H9 (cell line): Measurements from ENCODE around the gene ERGIC3. TPM values are rescaled to one million over a fixed set of nuclear protein-coding genes. Genes with fewer than 3 reads are reported as not detected.

Experiments
- DNase-seq: peaks from one replicate; pipeline ENCODE4 v3.0.0-alpha.2; 2017
- H2AFZ ChIP-seq: one replicate; pipeline ENCODE4 v1.6.1; 2013; ENCODE audit warnings: mild to moderate bottlenecking, low read length, control low read depth, moderate library complexity
- H2AK5ac ChIP-seq: 2 replicates; pipeline ENCODE4 v1.6.1; 2013; ENCODE audit warnings: low read length, control low read depth, mixed read lengths; ENCODE audit not compliant: insufficient read length
- H2BK120ac ChIP-seq: one replicate; pipeline ENCODE4 v1.6.1; 2013; ENCODE audit warnings: low read depth, mild to moderate bottlenecking, low read length, control low read depth, inconsistent platforms; ENCODE audit not compliant: poor library complexity, severe bottlenecking
- H2BK12ac ChIP-seq: 2 replicates; pipeline ENCODE4 v1.6.1; 2013; ENCODE audit warnings: low read length, control low read depth, mixed read lengths, low read depth; ENCODE audit not compliant: insufficient read length
- H2BK15ac ChIP-seq: 2 replicates; pipeline ENCODE4 v1.6.1; 2013; ENCODE audit warnings: low read depth, low read length, control low read depth
- H2BK20ac ChIP-seq: one replicate; pipeline ENCODE4 v1.6.1; 2013; ENCODE audit warnings: low read depth, mild to moderate bottlenecking, low read length, control low read depth, inconsistent platforms; ENCODE audit not compliant: poor library complexity, severe bottlenecking
- H2BK5ac ChIP-seq: 2 replicates; pipeline ENCODE4 v1.6.1; 2013; ENCODE audit warnings: low read length, control low read depth, mixed read lengths; ENCODE audit not compliant: insufficient read length
- H3K14ac ChIP-seq: 2 replicates; pipeline ENCODE4 v1.6.1; 2013; ENCODE audit warnings: low read length, control low read depth; ENCODE audit not compliant: insufficient read depth
- H3K18ac ChIP-seq: 2 replicates; pipeline ENCODE4 v1.6.1; 2013; ENCODE audit warnings: low read depth, mild to moderate bottlenecking, mixed read lengths, low read length, control low read depth; ENCODE audit not compliant: insufficient read length
- H3K23ac ChIP-seq: 2 replicates; pipeline ENCODE4 v1.6.1; 2013; ENCODE audit warnings: low read length, control low read depth, mixed read lengths, low read depth; ENCODE audit not compliant: insufficient read length
- H3K23me2 ChIP-seq: 2 replicates; pipeline ENCODE4 v1.6.1; 2013; ENCODE audit warnings: low read depth, mild to moderate bottlenecking, mixed read lengths, low read length, control low read depth; ENCODE audit not compliant: insufficient read length, poor library complexity, severe bottlenecking
- H3K27ac ChIP-seq: 2 replicates; pipeline ENCODE4 v1.5.1; 2013; ENCODE audit warnings: low read length, control low read depth, mixed read lengths, low read depth; ENCODE audit not compliant: insufficient read length
- H3K27me3 ChIP-seq: 2 replicates; pipeline ENCODE4 v1.6.1; 2013; ENCODE audit warnings: low read length, control low read depth, inconsistent platforms; ENCODE audit not compliant: insufficient read depth
- H3K4ac ChIP-seq: 2 replicates; pipeline ENCODE4 v1.6.1; 2013; ENCODE audit warnings: low read depth, mild to moderate bottlenecking, control low read depth, inconsistent platforms, low read length, moderate library complexity
- H3K4me1 ChIP-seq: 2 replicates; pipeline ENCODE4 v1.6.1; 2013; ENCODE audit warnings: low read length, control low read depth, inconsistent platforms; ENCODE audit not compliant: insufficient read depth
- H3K4me2 ChIP-seq: 2 replicates; pipeline ENCODE4 v1.6.1; 2013; ENCODE audit warnings: low read length, control low read depth, mixed read lengths; ENCODE audit not compliant: insufficient read length, insufficient read depth
- H3K56ac ChIP-seq: 2 replicates; pipeline ENCODE4 v1.6.1; 2013; ENCODE audit warnings: low read depth, mild to moderate bottlenecking, mixed read lengths, low read length, control low read depth; ENCODE audit not compliant: insufficient read length
- H3K79me1 ChIP-seq: 2 replicates; pipeline ENCODE4 v1.6.1; 2013; ENCODE audit warnings: low read depth, mild to moderate bottlenecking, moderate library complexity, low read length, control low read depth, inconsistent platforms; ENCODE audit not compliant: insufficient read depth, poor library complexity, severe bottlenecking
- H3K79me2 ChIP-seq: 2 replicates; pipeline ENCODE4 v1.6.1; 2013; ENCODE audit warnings: low read length, control low read depth, inconsistent platforms; ENCODE audit not compliant: insufficient read depth
- H3K9ac ChIP-seq: 2 replicates; pipeline ENCODE4 v1.6.1; 2013; ENCODE audit warnings: low read length, control low read depth, mixed read lengths; ENCODE audit not compliant: insufficient read length; ENCODE audit errors: extremely low read depth
- H3K9me3 ChIP-seq: one replicate; pipeline ENCODE4 v1.6.1; 2013; ENCODE audit warnings: low read depth, low read length, inconsistent platforms; ENCODE audit not compliant: control insufficient read depth
- H3T11ph ChIP-seq: one replicate; pipeline ENCODE4 v1.6.1; 2013; ENCODE audit warnings: mild to moderate bottlenecking, low read length, control low read depth, inconsistent platforms
- H4K20me1 ChIP-seq: one replicate; pipeline ENCODE4 v1.6.1; 2013; ENCODE audit not compliant: control insufficient read depth, insufficient read length, insufficient read depth
- H4K5ac ChIP-seq: 2 replicates; pipeline ENCODE4 v1.6.1; 2013; ENCODE audit warnings: low read depth, mild to moderate bottlenecking, mixed read lengths, low read length, control low read depth; ENCODE audit not compliant: insufficient read length
- H4K8ac ChIP-seq: replicated peaks from 2 replicates; pipeline ENCODE4 v1.6.1; 2013; ENCODE audit warnings: low read length, control low read depth, mixed read lengths, low read depth; ENCODE audit not compliant: insufficient read length
- H4K91ac ChIP-seq: 2 replicates; pipeline ENCODE4 v1.6.1; 2013; ENCODE audit warnings: low read depth, mild to moderate bottlenecking, moderate library complexity, mixed read lengths, low read length, control low read depth; ENCODE audit not compliant: insufficient read length
- H3K27ac Mint-ChIP-seq, 3 experiments: 2 replicates in 2 of 3; 3 replicates in 1 of 3; pipeline ENCODE4 v1.8.0; 2020 to 2021; ENCODE audit warnings: mixed read lengths in 3 of 3, mild to moderate bottlenecking in 1 of 3, moderate library complexity in 1 of 3
- H3K27me3 Mint-ChIP-seq: 2 replicates; pipeline ENCODE4 v1.8.0; 2021; ENCODE audit warnings: low read depth, mild to moderate bottlenecking, moderate library complexity, mixed read lengths
- H3K36me3 Mint-ChIP-seq, 3 experiments: 2 replicates in 2 of 3; 3 replicates in 1 of 3; pipeline ENCODE4 v1.8.0; 2020 to 2021; ENCODE audit warnings: low read depth in 3 of 3, mixed read lengths in 3 of 3; ENCODE audit not compliant: insufficient read depth in 1 of 3
- H3K4me1 Mint-ChIP-seq, 2 experiments: 2 replicates each; pipeline ENCODE4 v1.8.0; 2020; ENCODE audit warnings: mixed read lengths in 2 of 2
- H3K4me3 Mint-ChIP-seq, 2 experiments: 2 replicates in 1 of 2; 3 replicates in 1 of 2; pipeline ENCODE4 v1.8.0; 2020 to 2021; ENCODE audit warnings: mild to moderate bottlenecking in 2 of 2, mixed read lengths in 2 of 2, moderate library complexity in 1 of 2
- H3K9me3 Mint-ChIP-seq, 2 experiments: 2 replicates in 1 of 2; 3 replicates in 1 of 2; pipeline ENCODE4 v1.8.0; 2020; ENCODE audit warnings: mild to moderate bottlenecking in 2 of 2, mixed read lengths in 2 of 2, moderate library complexity in 1 of 2
- WGBS: extraction: QIAGEN DNeasy Blood & Tissue Kit; methylation state at CpG from one replicate; pipeline ENCODE4 v1.1.7; 2013; ENCODE audit warnings: missing lambda C conversion rate, low lambda C conversion rate, mixed read lengths; ENCODE audit not compliant: insufficient read length; ENCODE audit errors: extremely low coverage; 5-methylcytosine and 5-hydroxymethylcytosine counted together
- total RNA-seq: library from RNA; stranded (reverse); gene quantifications from 2 replicates; pipeline ENCODE4 v1.2.1, GENCODE V29; 2021
- TF ChIP-seq, protein P1 (sequence below): fragments of 200-600 bp; sonication (generic); conservative IDR thresholded peaks from 3 replicates; pipeline ENCODE4 v1.8.0; 2021; ENCODE audit warnings: antibody characterized with exemption, mild to moderate bottlenecking

Gene ERGIC3
- total RNA-seq, 1 experiment from 2014 or later: 188 TPM

DNA sequence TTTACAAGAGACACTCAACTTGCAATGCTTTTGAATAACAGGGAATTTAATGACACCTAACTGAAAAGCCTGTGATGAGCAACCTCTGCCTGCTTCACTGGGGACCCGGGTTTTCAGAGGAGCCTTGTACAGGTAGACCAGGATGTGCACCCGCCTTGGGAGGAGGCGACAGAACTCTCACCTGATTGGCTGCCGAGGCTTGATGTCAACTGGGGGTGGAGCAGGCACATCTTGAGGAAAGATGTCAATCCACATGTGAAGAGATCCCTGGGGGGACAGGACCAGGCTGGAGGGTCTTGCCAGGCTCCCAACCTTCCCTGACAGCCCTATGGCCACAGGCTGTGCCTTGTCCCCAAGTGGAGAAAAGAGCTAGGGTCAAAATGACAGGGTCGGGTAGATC lies 19.8 kb downstream of the ERGIC3 start:
- H3K27ac ChIP-seq: no peak overlapping the region
- TF ChIP-seq, protein P1, sequence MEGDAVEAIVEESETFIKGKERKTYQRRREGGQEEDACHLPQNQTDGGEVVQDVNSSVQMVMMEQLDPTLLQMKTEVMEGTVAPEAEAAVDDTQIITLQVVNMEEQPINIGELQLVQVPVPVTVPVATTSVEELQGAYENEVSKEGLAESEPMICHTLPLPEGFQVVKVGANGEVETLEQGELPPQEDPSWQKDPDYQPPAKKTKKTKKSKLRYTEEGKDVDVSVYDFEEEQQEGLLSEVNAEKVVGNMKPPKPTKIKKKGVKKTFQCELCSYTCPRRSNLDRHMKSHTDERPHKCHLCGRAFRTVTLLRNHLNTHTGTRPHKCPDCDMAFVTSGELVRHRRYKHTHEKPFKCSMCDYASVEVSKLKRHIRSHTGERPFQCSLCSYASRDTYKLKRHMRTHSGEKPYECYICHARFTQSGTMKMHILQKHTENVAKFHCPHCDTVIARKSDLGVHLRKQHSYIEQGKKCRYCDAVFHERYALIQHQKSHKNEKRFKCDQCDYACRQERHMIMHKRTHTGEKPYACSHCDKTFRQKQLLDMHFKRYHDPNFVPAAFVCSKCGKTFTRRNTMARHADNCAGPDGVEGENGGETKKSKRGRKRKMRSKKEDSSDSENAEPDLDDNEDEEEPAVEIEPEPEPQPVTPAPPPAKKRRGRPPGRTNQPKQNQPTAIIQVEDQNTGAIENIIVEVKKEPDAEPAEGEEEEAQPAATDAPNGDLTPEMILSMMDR: no peak
- DNase-seq: peak; percentile 52

More for the DNA sequence above, 19.8 kb downstream of the ERGIC3 start:
- Mint-ChIP-seq H3K4me1 (peaks cover 7 to 13% of the 10 kb centered on the region in 2 experiments), H3K36me3 (peaks cover 11 to 21% (median 20%) of the 10 kb centered on the region in 3 experiments), H3K27ac (peak overlapping the region in 2 of 3 experiments; percentile 55 to 85; a peak in 4 of 7 replicates), H3K4me3 (no peak overlapping the region), H3K9me3 (no peaks in the 10 kb centered on the region), H3K27me3 (peaks cover 3% of the 10 kb centered on the region)
- Histone ChIP-seq H2BK12ac (no peak overlapping the region), H2BK5ac (no peak overlapping the region), H3T11ph (no peak overlapping the region), H4K5ac (no peak overlapping the region), H2AFZ (no peak overlapping the region), H4K8ac (no peak overlapping the region), H3K9me3 (no peaks in the 10 kb centered on the region), H3K79me1 (no peaks in the 10 kb centered on the region), H3K4me2 (no peak overlapping the region), H3K4me1 (no peaks in the 10 kb centered on the region), H3K14ac (no peak overlapping the region), H4K20me1 (no peaks in the 10 kb centered on the region), H2BK20ac (no peak overlapping the region), H3K18ac (no peak overlapping the region), H4K91ac (no peak overlapping the region), H2BK120ac (no peak overlapping the region), H3K23me2 (no peaks in the 10 kb centered on the region), H2BK15ac (no peak overlapping the region), H3K56ac (no peak overlapping the region), H3K9ac (no peak overlapping the region), H3K4ac (no peak overlapping the region), H2AK5ac (no peak overlapping the region), H3K27me3 (no peaks in the 10 kb centered on the region), H3K23ac (no peak overlapping the region), H3K79me2 (no peaks in the 10 kb centered on the region)
- WGBS: no CpG with 5 or more reads among the region's 5 CpGs
